HEK293 (cell line): ENCODE data around the gene HDAC1.

Experiments used
- CTCF ChIA-PET: fragments of 350-600 bp; formaldehyde crosslinking; extraction: SDS; loops from one replicate; lab custom pipeline; 2021; ENCODE audit warnings: antibody characterized with exemption; lab: Yijun Ruan, JAX
- POLR2A ChIA-PET: fragments of 300-600 bp; formaldehyde crosslinking; extraction: SDS; loops from one replicate; lab custom pipeline; 2020; ENCODE audit warnings: antibody characterized with exemption, inconsistent platforms; lab: Yijun Ruan, JAX
- H3K27ac ChIP-seq: fragments of 200-500 bp; sonication (Bioruptor generic); 2 replicates; pipeline ENCODE4 v1.5.1; 2014; ENCODE audit warnings: low read depth, low read length, control low read depth, inconsistent platforms; ENCODE audit errors: extremely low read depth
- H3K36me3 ChIP-seq, 2 experiments: fragments of 200-500 bp in 1 of 2; sonication (Bioruptor generic) in 1 of 2; 1 replicate in 1 of 2; 2 replicates in 1 of 2; pipeline ENCODE4 v1.5.1; 2014 to 2017; ENCODE audit warnings: inconsistent platforms in 2 of 2, low read length in 2 of 2; ENCODE audit not compliant: control insufficient read depth in 2 of 2, insufficient read depth in 1 of 2
- H3K4me1 ChIP-seq: fragments of 200-500 bp; sonication (Bioruptor generic); 2 replicates; pipeline ENCODE4 v1.5.1; 2014; ENCODE audit warnings: mild to moderate bottlenecking, low read length, inconsistent platforms; ENCODE audit not compliant: control insufficient read depth, insufficient read depth
- H3K4me3 ChIP-seq: 2 replicates; pipeline ENCODE4 v1.5.1; 2011; ENCODE audit warnings: low read depth, mild to moderate bottlenecking, control low read depth, low read length, moderate library complexity
- H3K9me3 ChIP-seq: fragments of 200-500 bp; sonication (Bioruptor generic); 2 replicates; pipeline ENCODE4 v1.5.1; 2014; ENCODE audit warnings: low read depth, low read length, inconsistent platforms; ENCODE audit not compliant: control insufficient read depth, insufficient read depth
- FEZF1 ChIP-seq: fragments of 450-650 bp; formaldehyde crosslinking; IDR thresholded peaks from 2 replicates; pipeline ENCODE4 v1.5.1; 2016; ENCODE audit warnings: missing biosample characterization, missing genetic modification characterization
- GLIS2 ChIP-seq: fragments of 450-650 bp; formaldehyde crosslinking; IDR thresholded peaks from 2 replicates; pipeline ENCODE4 v1.5.1; 2016; ENCODE audit warnings: missing biosample characterization, missing genetic modification characterization
- KLF8 ChIP-seq: fragments of 450-650 bp; formaldehyde crosslinking; IDR thresholded peaks from 2 replicates; pipeline ENCODE4 v1.5.1; 2016; ENCODE audit warnings: missing biosample characterization, missing genetic modification characterization
- SCRT1 ChIP-seq: fragments of 450-650 bp; formaldehyde crosslinking; IDR thresholded peaks from 2 replicates; pipeline ENCODE4 v1.5.1; 2016; ENCODE audit warnings: missing biosample characterization, missing genetic modification characterization, borderline replicate concordance
- SCRT2 ChIP-seq: fragments of 450-650 bp; formaldehyde crosslinking; IDR thresholded peaks from 2 replicates; pipeline ENCODE4 v1.5.1; 2016; ENCODE audit warnings: missing biosample characterization, missing genetic modification characterization
- SETDB1 ChIP-seq: IDR thresholded peaks from one replicate; pipeline ENCODE4 v1.6.1; 2017; ENCODE audit warnings: mild to moderate bottlenecking, low read length, moderate library complexity, mixed read lengths; ENCODE audit not compliant: insufficient read length
- WT1 ChIP-seq: fragments of 450-650 bp; formaldehyde crosslinking; IDR thresholded peaks from 2 replicates; pipeline ENCODE4 v1.5.1; 2016; ENCODE audit warnings: missing biosample characterization, missing genetic modification characterization
- ZFHX2 ChIP-seq: fragments of 450-650 bp; formaldehyde crosslinking; conservative IDR thresholded peaks from 2 replicates; pipeline ENCODE4 v1.5.1; 2016; ENCODE audit warnings: missing biosample characterization, missing genetic modification characterization
- ZFP37 ChIP-seq: fragments of 450-650 bp; formaldehyde crosslinking; IDR thresholded peaks from 2 replicates; pipeline ENCODE4 v1.5.1; 2016; ENCODE audit warnings: missing biosample characterization, missing genetic modification characterization
- ZNF23 ChIP-seq: fragments of 450-650 bp; formaldehyde crosslinking; IDR thresholded peaks from 2 replicates; pipeline ENCODE4 v1.5.1; 2016; ENCODE audit warnings: missing biosample characterization, missing genetic modification characterization, borderline replicate concordance
- ZNF280D ChIP-seq: fragments of 450-650 bp; formaldehyde crosslinking; IDR thresholded peaks from 2 replicates; pipeline ENCODE4 v1.5.1; 2016; ENCODE audit warnings: missing biosample characterization, missing genetic modification characterization
- ZNF423 ChIP-seq: fragments of 450-650 bp; formaldehyde crosslinking; IDR thresholded peaks from 2 replicates; pipeline ENCODE4 v1.5.1; 2016; ENCODE audit warnings: missing biosample characterization, missing genetic modification characterization
- ZNF571 ChIP-seq: fragments of 450-650 bp; formaldehyde crosslinking; IDR thresholded peaks from 2 replicates; pipeline ENCODE4 v1.5.0; 2017; ENCODE audit warnings: missing biosample characterization, missing genetic modification characterization
- ZNF610 ChIP-seq: fragments of 450-650 bp; formaldehyde crosslinking; IDR thresholded peaks from 2 replicates; pipeline ENCODE4 v1.5.1; 2016; ENCODE audit warnings: missing biosample characterization, missing genetic modification characterization, borderline replicate concordance
- ZNF664 ChIP-seq: fragments of 450-650 bp; formaldehyde crosslinking; IDR thresholded peaks from 2 replicates; pipeline ENCODE4 v1.5.1; 2016; ENCODE audit warnings: missing biosample characterization, missing genetic modification characterization
- ZNF785 ChIP-seq: fragments of 450-650 bp; formaldehyde crosslinking; IDR thresholded peaks from 2 replicates; pipeline ENCODE4 v1.5.1; 2016; ENCODE audit warnings: missing biosample characterization, missing genetic modification characterization
- ZNF792 ChIP-seq: fragments of 450-650 bp; formaldehyde crosslinking; IDR thresholded peaks from 2 replicates; pipeline ENCODE4 v1.5.1; 2016; ENCODE audit warnings: missing biosample characterization, missing genetic modification characterization
- ZSCAN30 ChIP-seq: fragments of 450-650 bp; IDR thresholded peaks from 2 replicates; pipeline ENCODE4 v1.5.1; 2018; ENCODE audit warnings: missing biosample characterization, mild to moderate bottlenecking, missing genetic modification characterization, moderate library complexity

The HDAC1 gene

DNA sequence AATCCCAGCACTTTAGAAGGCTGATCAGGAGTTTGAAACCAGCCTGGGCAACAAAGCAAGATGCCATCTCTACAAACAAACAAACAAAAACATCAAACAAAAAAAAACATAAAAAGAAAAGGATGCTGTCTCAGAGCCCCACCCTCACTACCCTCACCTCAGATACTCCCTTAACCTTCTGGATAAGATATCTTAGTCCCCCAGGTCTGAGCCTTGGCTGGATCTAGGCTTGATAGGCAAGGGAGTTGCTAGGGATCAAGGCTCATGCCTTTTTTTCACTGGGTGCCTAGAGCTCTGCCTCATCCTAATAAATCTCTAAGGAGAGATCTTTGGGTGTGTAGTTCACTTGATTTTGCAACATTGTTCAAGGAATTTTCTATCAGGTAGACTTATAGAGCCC, 7.4 kb downstream of the HDAC1 start:
- CTCF ChIA-PET = interaction anchor here (0.6 to 2.1 kb wide), 4 partner anchors 37 to 84 kb away, joined by 3 to 9 read pairs (median 4); partner anchors contain the start of gene MARCKSL1

GRCh38 chr1:32303358-32303757, 11.5 kb downstream of the HDAC1 start:
- peaks cover 31 to 69% of the 10 kb centered on the region in 2 experiments for H3K36me3 ChIP-seq
- TF ChIP-seq WT1 = no peak
- TF ChIP-seq ZFP37 = no peak
- TF ChIP-seq SCRT1 (tag by site-specific recombination) = peak; percentile 89
- TF ChIP-seq SCRT2 (tag by site-specific recombination) = peak; percentile 85
- TF ChIP-seq, all 188 proteins: peak for 2
- H3K27ac ChIP-seq = no peak overlapping the region
- CTCF ChIA-PET = interaction anchor here (0.8 to 1.9 kb wide), 2 partner anchors 13 to 55 kb away, joined by 3 to 10 read pairs; no protein-coding TSS in a partner anchor
- no peak overlapping the region for H3K4me3 ChIP-seq
- H3K4me1 ChIP-seq = no peaks in the 10 kb centered on the region
- no peaks in the 10 kb centered on the region for H3K9me3 ChIP-seq
- POLR2A ChIA-PET = interaction anchor here (0.9 to 1.1 kb wide), 2 partner anchors 19 to 29 kb away, joined by 3 to 4 read pairs; no protein-coding TSS in a partner anchor

More for the DNA sequence above, 7.4 kb downstream of the HDAC1 start:
- H3K4me1 ChIP-seq = no peaks in the 10 kb centered on the region
- H3K4me3 ChIP-seq = no peak overlapping the region
- POLR2A ChIA-PET = no interaction called here
- no peak for TF ChIP-seq ZNF610 (tag by site-specific recombination)
- peaks cover 16 to 62% of the 10 kb centered on the region in 2 experiments; a peak in 2 of 3 replicates for H3K36me3 ChIP-seq
- H3K9me3 ChIP-seq = no peaks in the 10 kb centered on the region
- no peak overlapping the region for H3K27ac ChIP-seq

GRCh38 chr1:32303997-32304622, 12.2 kb downstream of the HDAC1 start:
- Histone ChIP-seq H3K27ac (no peak overlapping the region), H3K4me3 (no peak overlapping the region), H3K9me3 (no peaks in the 10 kb centered on the region), H3K36me3 (peaks cover 31 to 67% of the 10 kb centered on the region in 2 experiments), H3K4me1 (no peaks in the 10 kb centered on the region)
- CTCF ChIA-PET = interaction anchor here (0.8 to 1.9 kb wide), 4 partner anchors 8 to 56 kb away, joined by 3 to 10 read pairs (median 4); no protein-coding TSS in a partner anchor
- POLR2A ChIA-PET = interaction anchor here (1.1 kb wide), 1 partner anchor 28 kb away, joined by 4 read pairs; no protein-coding TSS in a partner anchor
- no peak for TF ChIP-seq ZNF785 (tag by site-specific recombination)
- no peak for TF ChIP-seq ZNF571 (tag by site-specific recombination)
- TF ChIP-seq ZNF23 (tag by site-specific recombination) = no peak
- no peak for TF ChIP-seq ZNF423 (tag by site-specific recombination)
- TF ChIP-seq FEZF1 (tag by site-specific recombination) = no peak
- no peak for TF ChIP-seq ZNF792 (tag by site-specific recombination)
- TF ChIP-seq KLF8 (tag by site-specific recombination) = no peak
- no peak for TF ChIP-seq ZNF664
- no peak for TF ChIP-seq ZFHX2 (tag by site-specific recombination)
- TF ChIP-seq ZSCAN30 (tag by site-specific recombination) = no peak

GRCh38 chr1:32305310-32305709, 13.4 kb downstream of the HDAC1 start:
- Histone ChIP-seq H3K9me3 (no peaks in the 10 kb centered on the region), H3K4me3 (no peak overlapping the region), H3K36me3 (peaks cover 31 to 63% of the 10 kb centered on the region in 2 experiments), H3K27ac (no peak overlapping the region)
- POLR2A ChIA-PET = interaction anchor here (1.2 kb wide), 1 partner anchor 14 kb away, joined by 5 read pairs; the partner anchor contains the start of gene HDAC1
- CTCF ChIA-PET = interaction anchor here (0.6 to 1.9 kb wide), 3 partner anchors 11 to 67 kb away, joined by 4 to 10 read pairs (median 7); no protein-coding TSS in a partner anchor
- TF ChIP-seq GLIS2 (tag by site-specific recombination) (no peak), ZNF280D (tag by site-specific recombination) (peak; percentile 62; the same call in 1 of the 2 replicates), SETDB1 (peak; percentile 77)
- TF ChIP-seq, all 188 proteins: peak for 2
- peaks cover 4% of the 10 kb centered on the region; the same call in 1 of the 2 replicates for H3K4me1 ChIP-seq
